ENCODE results near the gene UBE3D.

DNA sequence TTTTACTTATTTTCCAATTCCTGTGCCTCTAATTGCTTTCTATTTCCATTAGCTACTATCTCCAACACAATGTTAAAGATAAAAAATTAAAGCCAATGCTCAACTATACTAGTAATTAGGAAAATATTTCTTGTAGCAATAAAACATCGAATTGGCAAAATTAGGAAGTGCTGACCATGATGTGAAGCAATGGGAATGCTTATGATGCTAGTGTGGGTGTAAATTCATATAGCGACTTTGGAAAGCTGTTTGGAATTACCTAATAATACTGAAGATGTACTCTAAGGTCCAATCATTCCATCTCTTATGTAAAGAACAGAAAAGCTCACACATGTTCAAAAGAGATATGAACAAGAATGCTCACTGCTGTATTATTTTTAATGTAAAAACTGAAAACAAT is 78.2 kb downstream of the UBE3D start:
- TF ChIP-seq CTCF (IDR thresholded peaks at IDR 0.05; ENCODE audit: low read length) (no peak), EZH2 (optimal IDR thresholded peaks at IDR 0.05; ENCODE audit: low read depth, low read length) (no peak), EZH2phosphoT487 (IDR thresholded peaks at IDR 0.05; ENCODE audit: low read length) (no peak)
